GM12891 (cell line): Measurements from ENCODE around the gene PDE3A. TPM values are rescaled to one million over a fixed set of nuclear protein-coding genes. Genes with fewer than 3 reads are reported as not detected.
"Not testable (repeated sequence)": the region's sequence is repeated elsewhere in the genome, so short reads cannot be mapped to it uniquely, and the experiment has no call there.

Source experiments
- DNase-seq: peaks from one replicate; pipeline ENCODE4 v3.0.0; 2011; ENCODE audit warnings: low spot score; ENCODE audit not compliant: insufficient read length
- FAIRE-seq: peaks from 2 replicates; lab custom pipeline; 2011; peaks lifted over from hg19 to GRCh38; lab: Jason Lieb, UNC
- PAX5 ChIP-seq: IDR thresholded peaks from 2 replicates; pipeline ENCODE4 v1.6.1; 2011; ENCODE audit warnings: low read length, moderate library complexity, mild to moderate bottlenecking; ENCODE audit not compliant: insufficient read depth, severe bottlenecking
- POLR2A ChIP-seq: IDR thresholded peaks from 2 replicates; pipeline ENCODE4 v1.6.1; 2011; ENCODE audit warnings: low read depth, low read length, control low read depth
- POLR2AphosphoS5 ChIP-seq: IDR thresholded peaks from 2 replicates; pipeline ENCODE4 v1.6.1; 2011; ENCODE audit warnings: low read depth, low read length, control low read depth
- POU2F2 ChIP-seq: IDR thresholded peaks from 2 replicates; pipeline ENCODE4 v1.6.1; 2011; ENCODE audit warnings: low read depth, mild to moderate bottlenecking, control low read depth, low read length, moderate library complexity
- SPI1 ChIP-seq: IDR thresholded peaks from 2 replicates; pipeline ENCODE4 v1.6.1; 2011; ENCODE audit warnings: low read depth, low read length, control low read depth
- TAF1 ChIP-seq: IDR thresholded peaks from 2 replicates; pipeline ENCODE4 v1.6.1; 2011; ENCODE audit warnings: low read depth, low read length, control low read depth
- polyA plus RNA-seq: library from polyadenylated mRNA; unstranded; fragments of >200 nt; gene quantifications from one replicate; pipeline ENCODE4 v1.2.1, GENCODE V29; 2012; ENCODE audit warnings: low read depth, missing spikeins, inconsistent platforms; ENCODE audit not compliant: missing spikeins

The PDE3A gene
- not detected for polyA plus RNA-seq

- TF ChIP-seq SPI1 (no peak), POLR2A (no peak), POU2F2 (no peak), PAX5 (no peak), POLR2AphosphoS5 (no peak), TAF1 (no peak)
- no peak for FAIRE-seq
- no peak for DNase-seq
Observed at GRCh38 chr12:20368114-20368650, at the start of gene PDE3A. PDE3A (plus strand) TSS chr12:20368537; CDS start chr12:20369285, 748 bp downstream.

GRCh38 chr12:20319366-20319765 lies 49.0 kb upstream of the PDE3A start:
- FAIRE-seq (no peak), DNase-seq (no peak)
- no peak for TF ChIP-seq POLR2A
- TF ChIP-seq POU2F2: no peak
- TF ChIP-seq POLR2AphosphoS5: no peak
- no peak for TF ChIP-seq PAX5
- TF ChIP-seq SPI1: no peak
- no peak for TF ChIP-seq TAF1

- no peak for TF ChIP-seq SPI1
- TF ChIP-seq PAX5: no peak
- no peak for TF ChIP-seq POU2F2
- TF ChIP-seq POLR2AphosphoS5: no peak
- DNase-seq (no peak), FAIRE-seq (no peak)
Observed at GRCh38 chr12:20320552-20320951, 47.8 kb upstream of the PDE3A start.

GRCh38 chr12:20330826-20331505 lies 37.4 kb upstream of the PDE3A start:
- FAIRE-seq, DNase-seq: not testable (repeated sequence)

GRCh38 chr12:20339060-20339459 lies 29.3 kb upstream of the PDE3A start:
- no peak for DNase-seq
- FAIRE-seq: no peak

GRCh38 chr12:20342111-20342510 lies 26.2 kb upstream of the PDE3A start:
- TF ChIP-seq POLR2A: no peak
- TF ChIP-seq SPI1: no peak
- TF ChIP-seq POU2F2: no peak
- no peak for TF ChIP-seq PAX5
- no peak for TF ChIP-seq TAF1
- no peak for TF ChIP-seq POLR2AphosphoS5
- DNase-seq (no peak), FAIRE-seq (no peak)

More at GRCh38 chr12:20339060-20339459, 29.3 kb upstream of the PDE3A start:
- TF ChIP-seq POU2F2: no peak
- TF ChIP-seq POLR2A: no peak
- no peak for TF ChIP-seq TAF1
- TF ChIP-seq SPI1: no peak
- no peak for TF ChIP-seq POLR2AphosphoS5
- no peak for TF ChIP-seq PAX5

GRCh38 chr12:20345866-20346265 lies 22.5 kb upstream of the PDE3A start:
- no peak for TF ChIP-seq POU2F2
- no peak for TF ChIP-seq SPI1
- TF ChIP-seq PAX5: no peak
- no peak for TF ChIP-seq POLR2AphosphoS5
- no peak for TF ChIP-seq POLR2A
- DNase-seq (no peak), FAIRE-seq (no peak)

- no peak for FAIRE-seq
- DNase-seq: no peak
- TF ChIP-seq POLR2AphosphoS5 (no peak), SPI1 (no peak), TAF1 (no peak), POLR2A (no peak), PAX5 (no peak), POU2F2 (no peak)
Observed at GRCh38 chr12:20350026-20350425, 18.3 kb upstream of the PDE3A start.

GRCh38 chr12:20350495-20350894 lies 17.8 kb upstream of the PDE3A start:
- TF ChIP-seq PAX5: no peak
- no peak for TF ChIP-seq TAF1
- no peak for TF ChIP-seq POU2F2
- no peak for TF ChIP-seq POLR2AphosphoS5
- TF ChIP-seq SPI1: no peak
- no peak for TF ChIP-seq POLR2A
- DNase-seq (no peak), FAIRE-seq (no peak)

GRCh38 chr12:20351406-20351805 lies 16.9 kb upstream of the PDE3A start:
- FAIRE-seq (no peak), DNase-seq (no peak)
- TF ChIP-seq POLR2A (no peak), PAX5 (no peak), POLR2AphosphoS5 (no peak), TAF1 (no peak), POU2F2 (no peak), SPI1 (no peak)
